ENCODE results near the gene ZFR2.
"Not testable (repeated sequence)": the region's sequence is repeated elsewhere in the genome, so short reads cannot be mapped to it uniquely, and the experiment has no call there.

DNA sequence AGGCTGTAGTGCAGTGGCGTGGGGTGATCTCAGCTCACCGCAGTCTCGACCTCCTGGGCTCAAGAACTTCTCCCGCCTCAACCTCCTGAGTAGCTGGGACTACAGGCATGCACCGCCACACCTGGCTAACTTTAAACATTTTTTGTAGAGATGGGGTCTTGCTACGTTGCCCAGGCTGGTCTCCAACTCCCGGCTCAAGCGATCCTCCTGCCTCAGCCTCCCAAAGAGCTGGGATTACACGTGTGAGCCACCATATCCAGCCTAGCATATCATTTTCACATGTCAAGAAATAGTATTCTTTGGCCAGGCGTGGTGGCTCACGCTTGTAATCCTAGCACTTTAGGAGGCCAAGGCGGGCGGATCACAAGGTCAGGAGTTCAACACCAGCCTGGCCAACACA is 110.5 kb downstream of the ZFR2 start:
- not testable (repeated sequence) for TF ChIP-seq POLR2A (IDR thresholded peaks at IDR 0.05; ENCODE audit: low read length); CHD2 (IDR thresholded peaks at IDR 0.05; ENCODE audit: low read length, partially characterized antibody); MAFK (IDR thresholded peaks at IDR 0.05; ENCODE audit: partially characterized antibody); FOSL2 (IDR thresholded peaks at IDR 0.05); FOSL2 (CRISPR knock-in tag; IDR thresholded peaks at IDR 0.05)
- TF ChIP-seq, protein P1, sequence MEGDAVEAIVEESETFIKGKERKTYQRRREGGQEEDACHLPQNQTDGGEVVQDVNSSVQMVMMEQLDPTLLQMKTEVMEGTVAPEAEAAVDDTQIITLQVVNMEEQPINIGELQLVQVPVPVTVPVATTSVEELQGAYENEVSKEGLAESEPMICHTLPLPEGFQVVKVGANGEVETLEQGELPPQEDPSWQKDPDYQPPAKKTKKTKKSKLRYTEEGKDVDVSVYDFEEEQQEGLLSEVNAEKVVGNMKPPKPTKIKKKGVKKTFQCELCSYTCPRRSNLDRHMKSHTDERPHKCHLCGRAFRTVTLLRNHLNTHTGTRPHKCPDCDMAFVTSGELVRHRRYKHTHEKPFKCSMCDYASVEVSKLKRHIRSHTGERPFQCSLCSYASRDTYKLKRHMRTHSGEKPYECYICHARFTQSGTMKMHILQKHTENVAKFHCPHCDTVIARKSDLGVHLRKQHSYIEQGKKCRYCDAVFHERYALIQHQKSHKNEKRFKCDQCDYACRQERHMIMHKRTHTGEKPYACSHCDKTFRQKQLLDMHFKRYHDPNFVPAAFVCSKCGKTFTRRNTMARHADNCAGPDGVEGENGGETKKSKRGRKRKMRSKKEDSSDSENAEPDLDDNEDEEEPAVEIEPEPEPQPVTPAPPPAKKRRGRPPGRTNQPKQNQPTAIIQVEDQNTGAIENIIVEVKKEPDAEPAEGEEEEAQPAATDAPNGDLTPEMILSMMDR (IDR thresholded peaks at IDR 0.05), result not testable (repeated sequence)
